ENCODE results near the gene CMSS1. TPM values are rescaled to one million over a fixed set of nuclear protein-coding genes. Genes with fewer than 3 reads are reported as not detected.

The CMSS1 gene
- total and polyA plus RNA-seq, 5 donors from 2014 or later = 20.5 to 34.0 (median 22.0) TPM

DNA sequence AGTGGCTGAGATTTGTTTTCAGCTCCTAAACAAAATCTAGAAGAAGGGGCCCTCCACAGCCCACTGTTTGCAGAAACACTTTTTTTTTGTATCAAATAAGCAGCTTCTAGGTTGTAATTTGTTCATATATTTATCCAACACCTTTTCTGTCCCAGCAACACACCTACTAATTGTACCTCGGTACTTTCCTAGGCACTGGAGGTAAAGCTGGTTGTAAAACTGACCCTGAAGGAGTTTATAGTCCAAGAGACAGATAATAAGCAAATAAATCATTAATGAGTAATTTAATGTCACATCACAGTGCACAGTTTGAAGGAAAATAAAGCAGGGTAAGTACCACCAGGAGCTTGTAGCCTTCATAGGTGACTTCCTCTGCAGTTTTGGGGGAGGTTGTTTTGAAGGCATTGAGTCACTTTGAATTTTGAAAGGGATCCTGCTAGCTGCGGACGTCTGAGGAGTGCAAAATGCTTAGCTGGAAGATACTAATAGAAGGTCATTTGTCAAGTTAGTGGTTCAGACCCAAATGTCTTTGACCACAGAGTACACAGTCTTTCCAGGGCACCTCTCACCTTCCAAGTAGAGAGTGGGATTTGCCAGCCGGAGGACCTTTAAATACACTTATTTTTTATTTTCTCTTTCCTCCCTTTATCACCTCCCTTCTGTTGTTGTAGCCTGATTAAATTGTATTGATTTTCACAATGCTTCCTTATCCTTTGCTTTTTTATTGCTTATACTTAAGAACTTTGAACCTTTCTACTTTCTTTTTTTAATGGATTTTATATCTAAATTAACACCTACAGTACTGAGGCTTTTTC is 53.8 kb downstream of the CMSS1 start:
- peaks cover 5% of the 10 kb centered on the region for H3K27me3 Mint-ChIP-seq
- H3K9me3 Mint-ChIP-seq = no peaks in the 10 kb centered on the region
- DNase-seq (no peak), ATAC-seq (ENCODE audit: low read depth in 2 of 2) (no peak)
- no peak overlapping the region for H3K4me3 Mint-ChIP-seq
- no peaks in the 10 kb centered on the region for H3K9me3 ChIP-seq (ENCODE audit: control insufficient read depth in 2 of 2, low read length in 2 of 2)
- H3K4me1 Mint-ChIP-seq = peaks cover 19 to 34% (median 24%) of the 10 kb centered on the region in 4 donors
- no peak overlapping the region for H3K4me3 ChIP-seq (ENCODE audit: low read depth, low read length)
- no peaks in the 10 kb centered on the region for H3K36me3 ChIP-seq (ENCODE audit: control insufficient read depth, insufficient read depth, low read length)
- H3K4me1 ChIP-seq (ENCODE audit: control insufficient read depth, insufficient read depth, low read length, poor library complexity, severe bottlenecking) = peaks cover 21% of the 10 kb centered on the region
- no peak overlapping the region for H3K27ac Mint-ChIP-seq
- no peaks in the 10 kb centered on the region for H3K36me3 Mint-ChIP-seq
- no peak overlapping the region for H3K27ac ChIP-seq (ENCODE audit: insufficient read depth, low read length, poor library complexity, severe bottlenecking)
- peaks cover 12% of the 10 kb centered on the region for H3K27me3 ChIP-seq (ENCODE audit: control insufficient read depth, insufficient read depth, low read length)

DNA sequence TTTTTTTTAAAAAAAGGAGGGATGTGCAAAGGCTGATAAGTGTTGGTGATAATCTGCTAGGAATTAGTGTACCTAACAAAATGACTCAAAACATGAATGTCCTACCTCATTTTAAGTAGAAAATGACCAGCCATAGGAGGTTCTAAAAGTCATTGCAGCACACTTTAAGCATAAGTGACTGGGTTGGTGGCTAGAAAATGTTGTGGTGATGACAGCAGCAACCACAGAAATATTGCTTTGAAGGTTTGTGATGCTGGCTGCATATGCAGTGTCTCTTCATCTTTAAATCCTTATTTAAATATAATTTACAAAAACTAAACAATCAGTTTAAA is 55.2 kb downstream of the CMSS1 start:
- peaks cover 9% of the 10 kb centered on the region for H3K27me3 Mint-ChIP-seq
- H3K36me3 Mint-ChIP-seq = no peaks in the 10 kb centered on the region
- no peak overlapping the region for H3K4me3 Mint-ChIP-seq
- Histone ChIP-seq H3K9me3 (ENCODE audit: control insufficient read depth in 2 of 2, low read length in 2 of 2) (no peaks in the 10 kb centered on the region), H3K27me3 (ENCODE audit: control insufficient read depth, insufficient read depth, low read length) (peaks cover 12% of the 10 kb centered on the region), H3K27ac (ENCODE audit: insufficient read depth, low read length, poor library complexity, severe bottlenecking) (no peak overlapping the region), H3K36me3 (ENCODE audit: control insufficient read depth, insufficient read depth, low read length) (no peaks in the 10 kb centered on the region), H3K4me3 (ENCODE audit: low read depth, low read length) (no peak overlapping the region), H3K4me1 (ENCODE audit: control insufficient read depth, insufficient read depth, low read length, poor library complexity, severe bottlenecking) (peaks cover 13% of the 10 kb centered on the region)
- no peak overlapping the region for H3K27ac Mint-ChIP-seq
- peak in 1 of 3 donors; percentile 28 for DNase-seq
- peaks cover 8 to 24% (median 12%) of the 10 kb centered on the region in 4 donors for H3K4me1 Mint-ChIP-seq
- H3K9me3 Mint-ChIP-seq = no peaks in the 10 kb centered on the region
- ATAC-seq (ENCODE audit: low read depth in 2 of 2) = no peak

GRCh38 chr3:99873269-99874102 is 55.8 kb downstream of the CMSS1 start:
- H3K27ac ChIP-seq (ENCODE audit: insufficient read depth, low read length, poor library complexity, severe bottlenecking) = no peak overlapping the region
- Mint-ChIP-seq H3K27ac (no peak overlapping the region), H3K4me1 (peaks cover 7 to 20% (median 11%) of the 10 kb centered on the region in 4 donors), H3K27me3 (peaks cover 9% of the 10 kb centered on the region), H3K36me3 (no peaks in the 10 kb centered on the region), H3K9me3 (no peaks in the 10 kb centered on the region), H3K4me3 (no peak overlapping the region)
- H3K4me3 ChIP-seq (ENCODE audit: low read depth, low read length) = no peak overlapping the region
- no peaks in the 10 kb centered on the region for H3K36me3 ChIP-seq (ENCODE audit: control insufficient read depth, insufficient read depth, low read length)
- no peak for DNase-seq
- H3K4me1 ChIP-seq (ENCODE audit: control insufficient read depth, insufficient read depth, low read length, poor library complexity, severe bottlenecking) = peaks cover 13% of the 10 kb centered on the region
- no peaks in the 10 kb centered on the region for H3K9me3 ChIP-seq (ENCODE audit: control insufficient read depth in 2 of 2, low read length in 2 of 2)
- ATAC-seq (ENCODE audit: low read depth in 2 of 2) = no peak
- H3K27me3 ChIP-seq (ENCODE audit: control insufficient read depth, insufficient read depth, low read length) = peaks cover 12% of the 10 kb centered on the region

DNA sequence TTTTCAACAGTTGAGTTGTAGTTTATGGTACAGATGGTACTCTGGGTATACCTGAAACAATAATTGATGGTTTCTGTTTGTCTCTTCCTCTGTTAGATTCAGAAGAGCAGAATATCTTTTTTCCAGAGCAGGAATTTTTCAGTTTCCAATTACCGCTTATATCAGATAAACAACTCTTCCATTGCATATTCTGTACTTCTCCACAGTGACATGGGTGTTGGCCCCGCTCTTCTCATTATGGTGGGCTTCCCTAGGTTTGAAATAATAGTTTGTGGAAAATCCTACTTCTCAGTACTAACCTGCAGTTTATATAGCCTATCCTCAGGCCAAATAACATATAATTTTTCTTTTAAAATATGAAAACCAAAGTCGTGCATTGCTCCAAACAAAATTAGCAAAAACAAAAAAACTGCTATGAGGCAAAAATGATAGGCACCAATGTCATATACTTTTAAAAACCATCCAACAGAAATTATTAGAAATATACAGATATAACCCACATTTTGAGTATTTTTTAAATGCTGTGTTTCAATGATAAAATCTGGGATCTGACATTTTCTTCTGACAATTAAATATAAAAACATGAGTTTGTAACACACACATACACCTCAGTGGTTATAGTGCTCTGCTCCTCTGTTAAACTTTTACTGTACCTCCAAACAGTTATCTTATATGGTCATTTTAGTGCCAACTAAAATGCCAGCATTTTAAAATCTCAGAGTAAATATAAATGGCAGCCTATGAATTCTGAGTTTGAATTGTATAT is 56.8 kb downstream of the CMSS1 start:
- Mint-ChIP-seq H3K27ac (no peak overlapping the region), H3K36me3 (no peaks in the 10 kb centered on the region), H3K27me3 (peaks cover 9% of the 10 kb centered on the region), H3K9me3 (no peaks in the 10 kb centered on the region), H3K4me3 (no peak overlapping the region), H3K4me1 (peaks cover 7 to 20% (median 11%) of the 10 kb centered on the region in 4 donors)
- H3K4me3 ChIP-seq (ENCODE audit: low read depth, low read length) = no peak overlapping the region
- H3K36me3 ChIP-seq (ENCODE audit: control insufficient read depth, insufficient read depth, low read length) = no peaks in the 10 kb centered on the region
- H3K27me3 ChIP-seq (ENCODE audit: control insufficient read depth, insufficient read depth, low read length) = peaks cover 12% of the 10 kb centered on the region
- H3K27ac ChIP-seq (ENCODE audit: insufficient read depth, low read length, poor library complexity, severe bottlenecking) = no peak overlapping the region
- peaks cover 13% of the 10 kb centered on the region for H3K4me1 ChIP-seq (ENCODE audit: control insufficient read depth, insufficient read depth, low read length, poor library complexity, severe bottlenecking)
- no peaks in the 10 kb centered on the region for H3K9me3 ChIP-seq (ENCODE audit: control insufficient read depth in 2 of 2, low read length in 2 of 2)
- no peak for DNase-seq
- no peak for ATAC-seq (ENCODE audit: low read depth in 2 of 2)

- Histone ChIP-seq H3K36me3 (ENCODE audit: control insufficient read depth, insufficient read depth, low read length) (no peaks in the 10 kb centered on the region), H3K27ac (ENCODE audit: insufficient read depth, low read length, poor library complexity, severe bottlenecking) (no peak overlapping the region), H3K4me3 (ENCODE audit: low read depth, low read length) (peak overlapping the region; percentile 79), H3K27me3 (ENCODE audit: control insufficient read depth, insufficient read depth, low read length) (peaks cover 12% of the 10 kb centered on the region), H3K4me1 (ENCODE audit: control insufficient read depth, insufficient read depth, low read length, poor library complexity, severe bottlenecking) (peaks cover 13% of the 10 kb centered on the region), H3K9me3 (ENCODE audit: control insufficient read depth in 2 of 2, low read length in 2 of 2) (no peaks in the 10 kb centered on the region)
- ATAC-seq (ENCODE audit: low read depth in 2 of 2) = no peak
- H3K9me3 Mint-ChIP-seq = no peaks in the 10 kb centered on the region
- peak in 1 of 3 donors; percentile 26 for DNase-seq
- H3K27ac Mint-ChIP-seq = peak overlapping the region in 2 of 3 donors; percentile 57 to 59
- peak overlapping the region; percentile 78 to 89 (median 82) for H3K4me3 Mint-ChIP-seq
- H3K4me1 Mint-ChIP-seq = peaks cover 7 to 20% (median 11%) of the 10 kb centered on the region in 4 donors
- H3K36me3 Mint-ChIP-seq = no peaks in the 10 kb centered on the region
- peaks cover 9% of the 10 kb centered on the region for H3K27me3 Mint-ChIP-seq
These were observed 57.9 kb downstream of the CMSS1 start for GRCh38 chr3:99875581-99875928.

DNA sequence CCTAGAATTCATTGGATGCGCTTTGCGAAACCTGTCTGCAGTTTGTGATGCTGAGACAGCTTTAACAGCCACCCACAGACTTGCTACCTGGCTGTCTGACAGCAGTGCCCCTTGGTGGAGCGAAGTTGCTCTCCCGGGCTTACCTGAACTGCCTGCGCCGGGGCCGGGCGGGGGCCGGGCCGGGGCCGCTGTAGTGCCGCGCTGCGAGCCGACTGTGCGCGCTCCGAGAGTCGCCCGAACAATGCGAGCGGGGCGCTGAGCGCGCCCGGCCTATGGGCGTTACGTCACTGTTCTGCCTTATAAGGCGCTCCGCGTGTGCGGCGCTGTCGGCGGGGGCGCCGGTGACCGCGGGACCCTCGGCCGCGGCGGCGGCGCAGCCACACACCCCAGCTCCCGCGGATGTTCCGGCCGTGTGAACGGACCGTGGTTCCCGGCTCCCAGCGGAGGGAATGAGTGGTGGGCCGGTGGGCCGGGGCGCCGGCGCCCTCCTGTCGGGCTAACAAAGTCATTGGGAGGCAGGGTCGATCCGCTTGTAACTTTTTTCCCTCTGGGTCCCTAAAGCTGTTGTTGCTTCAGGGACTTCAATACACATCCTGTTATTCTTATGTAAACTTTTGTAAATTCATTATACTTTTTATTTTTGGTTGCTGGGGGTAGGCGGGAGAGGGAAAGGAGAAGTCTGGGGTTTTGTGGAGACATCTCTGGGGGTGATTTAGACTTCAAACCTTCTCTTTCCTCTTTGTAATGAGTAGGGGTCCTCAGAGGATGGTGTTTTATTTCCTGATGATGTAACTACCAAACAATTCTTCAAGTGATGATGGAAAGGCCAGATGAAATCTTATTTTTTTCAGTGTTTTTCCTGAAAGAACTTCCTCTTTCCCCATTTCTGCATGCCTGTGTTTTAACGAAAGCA is 58.5 kb downstream of the CMSS1 start:
- Histone ChIP-seq H3K4me1 (ENCODE audit: control insufficient read depth, insufficient read depth, low read length, poor library complexity, severe bottlenecking) (peaks cover 13% of the 10 kb centered on the region), H3K4me3 (ENCODE audit: low read depth, low read length) (peak overlapping the region; percentile 79), H3K27ac (ENCODE audit: insufficient read depth, low read length, poor library complexity, severe bottlenecking) (no peak overlapping the region), H3K27me3 (ENCODE audit: control insufficient read depth, insufficient read depth, low read length) (peaks cover 12% of the 10 kb centered on the region), H3K36me3 (ENCODE audit: control insufficient read depth, insufficient read depth, low read length) (no peaks in the 10 kb centered on the region), H3K9me3 (ENCODE audit: control insufficient read depth in 2 of 2, low read length in 2 of 2) (no peaks in the 10 kb centered on the region)
- H3K27me3 Mint-ChIP-seq = peaks cover 9% of the 10 kb centered on the region
- H3K36me3 Mint-ChIP-seq = no peaks in the 10 kb centered on the region
- no peaks in the 10 kb centered on the region for H3K9me3 Mint-ChIP-seq
- DNase-seq = peak; percentile 52 to 77 (median 65)
- peak overlapping the region; percentile 78 to 89 (median 82) for H3K4me3 Mint-ChIP-seq
- peak overlapping the region in 2 of 3 donors; percentile 57 to 79 for H3K27ac Mint-ChIP-seq
- H3K4me1 Mint-ChIP-seq = peaks cover 7 to 20% (median 11%) of the 10 kb centered on the region in 4 donors
- peak; percentile 93 to 94 for ATAC-seq (ENCODE audit: low read depth in 2 of 2)

Measured in CD4-positive, CD25-positive, alpha-beta regulatory T cell (primary cell).